Gastrocnemius medialis (tissue), 4 donors: ENCODE results near the gene C22orf15.

ENCODE experiments used
- POLR2A ChIP-seq, 2 donors: fragments of 450-650 bp; IDR thresholded peaks; one replicate each; pipeline ENCODE4 v1.6.1; 2017; ENCODE audit warnings: antibody characterized with exemption in 2 of 2, mild to moderate bottlenecking in 2 of 2, moderate library complexity in 2 of 2
- TF ChIP-seq, protein P1 (sequence below), 5 experiments: fragments of 450-650 bp in 3 of 5; fragments of 200-600 bp in 2 of 5; sonication (generic) in 2 of 5; IDR thresholded peaks in 4 of 5; conservative IDR thresholded peaks in 1 of 5; 1 replicate in 4 of 5; 2 replicates in 1 of 5; pipeline ENCODE4 v1.5.1; 2016 to 2019; ENCODE audit warnings: antibody characterized with exemption in 5 of 5, mild to moderate bottlenecking in 3 of 5, moderate library complexity in 3 of 5

DNA sequence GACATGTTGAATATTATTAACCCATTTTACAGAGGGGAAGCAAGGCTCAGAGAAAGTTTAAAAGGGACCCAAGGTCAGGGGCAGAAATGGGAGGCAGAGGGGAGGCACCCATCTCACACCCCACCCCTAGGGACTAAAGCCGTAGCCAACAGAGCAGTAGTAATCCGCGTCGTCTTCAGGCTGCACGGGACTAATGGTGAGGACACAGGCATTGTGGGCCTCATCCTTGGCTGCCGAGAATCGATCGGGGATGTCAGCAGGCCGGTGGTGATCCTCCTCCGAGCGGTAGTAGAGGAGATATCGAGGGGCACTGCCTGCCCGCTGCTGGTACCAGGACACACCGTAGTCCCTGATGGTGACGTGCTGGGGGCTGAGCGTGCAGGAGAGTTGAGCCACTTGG is 10.0 kb upstream of the C22orf15 start:
- TF ChIP-seq, protein P1, sequence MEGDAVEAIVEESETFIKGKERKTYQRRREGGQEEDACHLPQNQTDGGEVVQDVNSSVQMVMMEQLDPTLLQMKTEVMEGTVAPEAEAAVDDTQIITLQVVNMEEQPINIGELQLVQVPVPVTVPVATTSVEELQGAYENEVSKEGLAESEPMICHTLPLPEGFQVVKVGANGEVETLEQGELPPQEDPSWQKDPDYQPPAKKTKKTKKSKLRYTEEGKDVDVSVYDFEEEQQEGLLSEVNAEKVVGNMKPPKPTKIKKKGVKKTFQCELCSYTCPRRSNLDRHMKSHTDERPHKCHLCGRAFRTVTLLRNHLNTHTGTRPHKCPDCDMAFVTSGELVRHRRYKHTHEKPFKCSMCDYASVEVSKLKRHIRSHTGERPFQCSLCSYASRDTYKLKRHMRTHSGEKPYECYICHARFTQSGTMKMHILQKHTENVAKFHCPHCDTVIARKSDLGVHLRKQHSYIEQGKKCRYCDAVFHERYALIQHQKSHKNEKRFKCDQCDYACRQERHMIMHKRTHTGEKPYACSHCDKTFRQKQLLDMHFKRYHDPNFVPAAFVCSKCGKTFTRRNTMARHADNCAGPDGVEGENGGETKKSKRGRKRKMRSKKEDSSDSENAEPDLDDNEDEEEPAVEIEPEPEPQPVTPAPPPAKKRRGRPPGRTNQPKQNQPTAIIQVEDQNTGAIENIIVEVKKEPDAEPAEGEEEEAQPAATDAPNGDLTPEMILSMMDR (IDR thresholded peaks at IDR 0.05 in 4 of 5, conservative IDR thresholded peaks at IDR 0.05 in 1 of 5): no peak
- TF ChIP-seq POLR2A (IDR thresholded peaks at IDR 0.05): no peak
